Upper lobe of right lung (tissue), 1 donor: Measurements from ENCODE around the gene IFT57. TPM values are rescaled to one million over a fixed set of nuclear protein-coding genes. Genes with fewer than 3 reads are reported as not detected.
"Not testable (repeated sequence)": the region's sequence is repeated elsewhere in the genome, so short reads cannot be mapped to it uniquely, and the experiment has no call there.

ENCODE experiments used
- ATAC-seq: fragments of 200-7000 bp; cut with Tn5 transposase; one replicate; pipeline ENCODE4 v1.9.1; 2020; ENCODE audit warnings: mild to moderate bottlenecking, moderate library complexity
- DNase-seq: peaks from one replicate; pipeline ENCODE4 v3.0.0-alpha.2; 2020
- H3K27ac ChIP-seq: fragments of 200-600 bp; one replicate; pipeline ENCODE4 v1.8.0; 2022
- H3K27me3 ChIP-seq: fragments of 200-600 bp; one replicate; pipeline ENCODE4 v1.8.0; 2022; ENCODE audit warnings: mild to moderate bottlenecking
- H3K36me3 ChIP-seq: fragments of 200-600 bp; one replicate; pipeline ENCODE4 v1.8.0; 2022
- H3K4me1 ChIP-seq: fragments of 200-600 bp; one replicate; pipeline ENCODE4 v1.8.0; 2022
- H3K4me3 ChIP-seq: fragments of 200-600 bp; one replicate; pipeline ENCODE4 v1.8.0; 2022; ENCODE audit warnings: mild to moderate bottlenecking
- H3K9me3 ChIP-seq: fragments of 200-600 bp; one replicate; pipeline ENCODE4 v1.8.0; 2022
- CTCF ChIP-seq: fragments of 200-600 bp; IDR thresholded peaks from one replicate; pipeline ENCODE4 v1.8.0; 2022; ENCODE audit warnings: antibody characterized with exemption
- intact Hi-C: fragments of 100-400 bp; cut with DNase I; formaldehyde crosslinking; loops from one replicate; pipeline ENCODE4 v1.11.0; 2022
- total RNA-seq: library from RNA; stranded (reverse); fragmentation: NEBNext Ultra II Directional; extraction: Animal tissue kit (Norgen Biotek cat#: 25700); gene quantifications from one replicate; pipeline ENCODE4 v1.2.1, GENCODE V29; 2021
- donor health status: DM: no; HTN: yes; CAD: no; lungs with severe emphysema.

IFT57 gene
- total RNA-seq, 1 donor from 2014 or later: 135 TPM

- H3K4me3 ChIP-seq: no peak overlapping the region
- H3K36me3 ChIP-seq: peaks cover 22% of the 10 kb centered on the region
- no peak overlapping the region for H3K27ac ChIP-seq
- H3K9me3 ChIP-seq: no peaks in the 10 kb centered on the region
- DNase-seq: no peak
- H3K4me1 ChIP-seq: no peaks in the 10 kb centered on the region
- no peak for ATAC-seq
- H3K27me3 ChIP-seq: no peaks in the 10 kb centered on the region
- TF ChIP-seq CTCF: no peak
- intact Hi-C loops: no loop called here
Observed at GRCh38 chr3:108159105-108159504, 63.1 kb downstream of the IFT57 start.

- DNase-seq (no peak), ATAC-seq (no peak)
- H3K9me3 ChIP-seq: no peaks in the 10 kb centered on the region
- no peak overlapping the region for H3K27ac ChIP-seq
- H3K27me3 ChIP-seq: no peaks in the 10 kb centered on the region
- H3K4me1 ChIP-seq: no peaks in the 10 kb centered on the region
- intact Hi-C loops: no loop called here
- no peak overlapping the region for H3K4me3 ChIP-seq
- TF ChIP-seq CTCF: no peak
- peaks cover 18% of the 10 kb centered on the region for H3K36me3 ChIP-seq
Observed at GRCh38 chr3:108158251-108158650, 64.0 kb downstream of the IFT57 start.

GRCh38 chr3:108157273-108157672 lies 65.0 kb downstream of the IFT57 start:
- Histone ChIP-seq H3K9me3 (no peaks in the 10 kb centered on the region), H3K27ac (no peak overlapping the region), H3K27me3 (no peaks in the 10 kb centered on the region), H3K4me3 (no peak overlapping the region), H3K36me3 (peaks cover 9% of the 10 kb centered on the region), H3K4me1 (no peaks in the 10 kb centered on the region)
- DNase-seq (no peak), ATAC-seq (peak; percentile 45)
- TF ChIP-seq CTCF: no peak
- intact Hi-C loops: no loop called here

GRCh38 chr3:108156312-108156853 lies 65.8 kb downstream of the IFT57 start:
- Histone ChIP-seq H3K36me3 (peaks cover 1% of the 10 kb centered on the region), H3K4me3 (no peak overlapping the region), H3K4me1 (no peaks in the 10 kb centered on the region), H3K27ac (no peak overlapping the region), H3K9me3 (no peaks in the 10 kb centered on the region), H3K27me3 (no peaks in the 10 kb centered on the region)
- no peak for TF ChIP-seq CTCF
- DNase-seq: no peak
- intact Hi-C loops: no loop called here
- no peak for ATAC-seq

- DNase-seq, H3K27me3 ChIP-seq, H3K4me3 ChIP-seq, H3K4me1 ChIP-seq, H3K27ac ChIP-seq, ATAC-seq, H3K36me3 ChIP-seq, H3K9me3 ChIP-seq, intact Hi-C loops: not testable (repeated sequence)
Observed at GRCh38 chr3:108155642-108156041, 66.6 kb downstream of the IFT57 start.

GRCh38 chr3:108153451-108153981 lies 68.7 kb downstream of the IFT57 start:
- intact Hi-C loops: no loop called here
- no peak overlapping the region for H3K4me3 ChIP-seq
- H3K4me1 ChIP-seq: no peaks in the 10 kb centered on the region
- H3K9me3 ChIP-seq: no peaks in the 10 kb centered on the region
- H3K27ac ChIP-seq: no peak overlapping the region
- no peaks in the 10 kb centered on the region for H3K27me3 ChIP-seq
- H3K36me3 ChIP-seq: no peaks in the 10 kb centered on the region
- no peak for DNase-seq
- ATAC-seq: peak; percentile 57
- TF ChIP-seq CTCF: peak; percentile 34
